Measurements from ENCODE around the gene GPR139. TPM values are rescaled to one million over a fixed set of nuclear protein-coding genes. Genes with fewer than 3 reads are reported as not detected.

Gene GPR139
- total RNA-seq = not detected in 2 replicates

GRCh38 chr16:20073203-20074098, at the start of gene GPR139:
GPR139 (minus strand) TSS chr16:20073890; CDS start chr16:20073616, 274 bp downstream.

Other genes starting within 250 kb of the GPR139 start
- 10.2 and 37.1 TPM in 2 replicates for gene GPRC5B, start 189.0 kb downstream of the GPR139 start, total RNA-seq